ENCODE data around the gene KIFC3.
A peak's percentile ranks its signal among the peaks of the same experiment; 100 is the strongest.

Gene KIFC3

DNA sequence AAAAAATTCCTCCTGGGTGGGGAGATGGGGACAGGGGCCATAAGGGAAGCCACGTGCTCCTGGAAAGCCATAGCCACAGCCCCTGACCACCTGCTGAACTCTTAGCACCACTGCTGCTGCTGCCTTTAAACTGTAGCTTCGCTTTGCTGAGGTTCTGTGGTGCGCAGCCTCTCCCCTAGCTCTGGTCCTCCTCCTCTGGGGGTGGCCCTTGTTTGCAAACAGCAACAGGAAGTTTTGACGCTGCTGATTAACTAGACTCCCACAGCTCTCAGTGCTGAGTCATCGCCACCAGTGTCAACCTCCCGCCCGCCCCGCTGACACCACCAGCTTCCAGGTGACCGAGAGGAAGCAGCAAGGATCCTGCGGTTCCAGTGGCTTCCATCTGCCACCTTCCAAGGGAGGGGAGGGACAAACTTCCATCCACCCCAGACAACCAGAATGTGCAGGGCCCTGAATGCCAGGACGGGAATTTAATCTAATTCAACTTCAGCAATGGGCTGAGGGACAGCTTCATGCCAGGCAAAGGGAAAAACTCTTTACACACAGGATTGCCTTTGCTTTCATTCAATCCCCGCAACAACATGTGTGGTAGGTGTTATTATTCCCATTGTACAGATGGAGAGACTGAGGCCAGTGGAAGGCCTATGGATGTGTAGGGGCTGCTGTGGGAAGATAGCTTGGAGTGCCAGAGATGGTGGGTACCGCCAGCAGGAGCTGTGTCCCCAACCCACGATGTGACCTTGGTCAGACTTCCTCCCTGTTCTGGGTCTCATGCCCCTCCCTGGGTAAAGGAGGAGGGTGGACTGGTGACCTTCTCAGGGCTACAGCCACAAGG lies 8.1 kb upstream of the KIFC3 start:
- TF ChIP-seq, protein P1, sequence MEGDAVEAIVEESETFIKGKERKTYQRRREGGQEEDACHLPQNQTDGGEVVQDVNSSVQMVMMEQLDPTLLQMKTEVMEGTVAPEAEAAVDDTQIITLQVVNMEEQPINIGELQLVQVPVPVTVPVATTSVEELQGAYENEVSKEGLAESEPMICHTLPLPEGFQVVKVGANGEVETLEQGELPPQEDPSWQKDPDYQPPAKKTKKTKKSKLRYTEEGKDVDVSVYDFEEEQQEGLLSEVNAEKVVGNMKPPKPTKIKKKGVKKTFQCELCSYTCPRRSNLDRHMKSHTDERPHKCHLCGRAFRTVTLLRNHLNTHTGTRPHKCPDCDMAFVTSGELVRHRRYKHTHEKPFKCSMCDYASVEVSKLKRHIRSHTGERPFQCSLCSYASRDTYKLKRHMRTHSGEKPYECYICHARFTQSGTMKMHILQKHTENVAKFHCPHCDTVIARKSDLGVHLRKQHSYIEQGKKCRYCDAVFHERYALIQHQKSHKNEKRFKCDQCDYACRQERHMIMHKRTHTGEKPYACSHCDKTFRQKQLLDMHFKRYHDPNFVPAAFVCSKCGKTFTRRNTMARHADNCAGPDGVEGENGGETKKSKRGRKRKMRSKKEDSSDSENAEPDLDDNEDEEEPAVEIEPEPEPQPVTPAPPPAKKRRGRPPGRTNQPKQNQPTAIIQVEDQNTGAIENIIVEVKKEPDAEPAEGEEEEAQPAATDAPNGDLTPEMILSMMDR (conservative IDR thresholded peaks at IDR 0.05; ENCODE audit: low read depth): no peak
- H3K27ac ChIP-seq: peak overlapping the region; percentile 97
- peak; percentile 78 for DNase-seq (ENCODE audit: low spot score)
- ChIA-PET POLR2A (ENCODE audit: low non-redundant PET) (interaction anchor here (1.0 kb wide), 1 partner anchor 13 kb away, joined by 4 read pairs; no protein-coding TSS in a partner anchor), CTCF (interaction anchor here (0.7 to 0.8 kb wide), 2 partner anchors 15 to 53 kb away, joined by 3 read pairs; no protein-coding TSS in a partner anchor)

DNA sequence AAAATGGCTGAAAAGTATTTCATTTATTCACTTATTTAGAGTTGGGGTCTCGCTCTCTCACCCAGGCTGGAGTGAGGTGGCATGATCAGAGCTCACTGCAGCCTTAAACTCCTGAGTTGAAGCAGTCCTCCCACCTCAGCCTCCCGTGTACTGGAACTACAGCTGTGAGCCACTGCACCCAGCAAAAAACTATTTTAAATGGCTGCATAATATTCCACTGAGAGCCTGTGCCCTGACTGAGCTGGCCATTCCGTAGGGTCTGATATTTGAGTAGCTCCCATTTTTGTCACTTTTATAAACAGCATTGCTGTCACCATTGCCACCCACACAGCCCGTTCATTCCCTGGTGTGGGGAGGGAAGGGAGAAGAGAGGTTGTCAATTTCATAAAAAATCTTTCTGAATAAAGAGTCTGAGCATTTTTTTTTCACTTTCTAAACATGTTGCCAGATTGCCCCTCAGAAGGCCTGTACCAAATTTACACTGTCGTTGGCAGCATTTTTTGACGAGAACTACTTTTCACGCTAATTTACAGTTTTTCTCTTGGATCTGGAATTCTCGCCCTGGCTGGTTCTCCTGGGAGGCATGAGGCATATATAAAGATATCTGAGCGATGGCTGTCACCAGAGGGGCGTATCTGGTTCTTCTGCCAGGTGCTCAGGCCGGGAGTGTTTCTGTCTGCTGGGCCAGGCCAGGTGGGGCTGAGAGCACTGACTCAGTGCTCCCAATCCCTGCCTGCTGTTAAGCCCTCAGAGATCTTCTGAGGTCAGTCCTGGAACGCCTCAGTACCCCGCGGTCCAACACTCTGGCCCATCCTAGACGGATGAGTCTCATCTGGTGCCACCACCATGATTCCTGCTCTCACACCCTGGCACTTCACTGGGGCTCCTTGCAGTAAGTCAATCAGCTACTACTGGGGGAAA lies 7.2 kb upstream of the KIFC3 start:
- POLR2A ChIA-PET (ENCODE audit: low non-redundant PET): interaction anchor here (0.5 to 1.0 kb wide), 2 partner anchors 12 to 53 kb away, joined by 4 to 7 read pairs; no protein-coding TSS in a partner anchor
- CTCF ChIA-PET: interaction anchor here (0.7 to 0.8 kb wide), 2 partner anchors 14 to 49 kb away, joined by 3 to 7 read pairs; no protein-coding TSS in a partner anchor

DNA sequence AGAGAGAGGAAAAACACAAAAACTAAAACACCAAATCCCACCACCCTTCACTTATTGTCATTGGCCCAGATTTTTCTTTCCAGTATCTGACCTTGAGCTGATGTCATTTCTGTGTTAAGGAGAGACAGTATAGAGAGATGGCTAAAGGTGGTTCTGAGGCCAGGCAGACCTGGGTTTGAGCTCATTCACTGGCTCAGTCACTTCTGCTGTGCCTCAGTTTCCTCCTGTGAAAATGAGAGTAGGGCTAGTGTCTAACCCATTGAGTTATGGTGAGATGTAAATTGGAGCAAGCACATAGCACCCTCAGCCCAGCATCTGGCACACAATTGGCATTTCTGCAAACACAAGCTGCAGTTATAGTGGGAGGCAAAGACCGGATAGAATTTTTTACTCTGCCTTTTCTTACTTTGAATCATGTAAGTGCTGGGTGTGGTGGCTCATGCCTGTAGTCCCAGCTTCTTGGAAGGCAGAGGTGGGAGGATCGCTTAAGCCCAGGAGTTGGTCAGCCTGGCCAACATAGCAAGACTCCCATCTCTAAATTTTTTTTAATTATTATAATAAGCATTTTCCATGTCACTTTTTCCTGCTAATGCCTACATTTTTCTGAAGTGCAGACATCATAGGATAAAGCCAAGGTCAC lies 6.4 kb upstream of the KIFC3 start:
- ChIA-PET CTCF (interaction anchor here (0.6 to 0.7 kb wide), 3 partner anchors 48 to 294 kb away, joined by 3 to 7 read pairs (median 5); no protein-coding TSS in a partner anchor), POLR2A (ENCODE audit: low non-redundant PET) (interaction anchor here (0.5 kb wide), 1 partner anchor 54 kb away, joined by 7 read pairs; no protein-coding TSS in a partner anchor)
- TF ChIP-seq, protein P1 (conservative IDR thresholded peaks at IDR 0.05; ENCODE audit: low read depth): no peak
- no peak for DNase-seq (ENCODE audit: low spot score)
- H3K27ac ChIP-seq: peak overlapping the region; percentile 97

More for the DNA sequence above, 7.2 kb upstream of the KIFC3 start:
- DNase-seq (ENCODE audit: low spot score): no peak
- peak overlapping the region; percentile 97 for H3K27ac ChIP-seq
- TF ChIP-seq, protein P1 (conservative IDR thresholded peaks at IDR 0.05; ENCODE audit: low read depth): no peak

DNA sequence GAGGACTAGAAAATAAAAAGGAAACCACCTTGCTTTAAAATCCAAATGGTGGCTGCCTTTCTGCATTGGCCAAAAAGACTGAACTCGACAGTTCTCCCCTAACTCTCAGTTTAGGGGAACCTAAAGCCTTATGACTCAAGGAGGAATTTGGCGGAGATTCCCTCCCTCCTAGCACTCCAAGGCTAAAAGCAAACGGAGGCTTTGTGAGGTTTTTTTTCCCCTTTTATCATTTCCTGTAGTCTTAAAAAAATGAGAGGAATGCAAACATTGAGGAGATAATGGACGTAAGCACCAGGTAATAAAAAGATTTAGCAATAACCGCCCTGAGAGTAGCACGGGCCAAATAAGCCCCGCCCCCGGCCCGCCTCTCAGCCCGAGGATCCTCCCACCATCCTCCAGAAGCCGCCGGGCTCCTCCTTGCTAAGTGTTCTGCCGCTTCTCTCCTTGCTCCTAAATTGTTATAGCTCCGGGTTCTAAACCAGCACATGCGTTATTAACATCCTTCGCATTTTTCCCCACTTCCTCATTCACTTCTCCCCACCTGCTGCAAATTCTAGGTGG lies 5.8 kb upstream of the KIFC3 start:
- peak overlapping the region; percentile 97 for H3K27ac ChIP-seq
- TF ChIP-seq, protein P1 (conservative IDR thresholded peaks at IDR 0.05; ENCODE audit: low read depth): no peak
- ChIA-PET CTCF (interaction anchor here (0.6 to 0.7 kb wide), 2 partner anchors 64 to 294 kb away, joined by 3 to 5 read pairs; no protein-coding TSS in a partner anchor), POLR2A (ENCODE audit: low non-redundant PET) (no interaction called here)
- DNase-seq (ENCODE audit: low spot score): peak; percentile 94

DNA sequence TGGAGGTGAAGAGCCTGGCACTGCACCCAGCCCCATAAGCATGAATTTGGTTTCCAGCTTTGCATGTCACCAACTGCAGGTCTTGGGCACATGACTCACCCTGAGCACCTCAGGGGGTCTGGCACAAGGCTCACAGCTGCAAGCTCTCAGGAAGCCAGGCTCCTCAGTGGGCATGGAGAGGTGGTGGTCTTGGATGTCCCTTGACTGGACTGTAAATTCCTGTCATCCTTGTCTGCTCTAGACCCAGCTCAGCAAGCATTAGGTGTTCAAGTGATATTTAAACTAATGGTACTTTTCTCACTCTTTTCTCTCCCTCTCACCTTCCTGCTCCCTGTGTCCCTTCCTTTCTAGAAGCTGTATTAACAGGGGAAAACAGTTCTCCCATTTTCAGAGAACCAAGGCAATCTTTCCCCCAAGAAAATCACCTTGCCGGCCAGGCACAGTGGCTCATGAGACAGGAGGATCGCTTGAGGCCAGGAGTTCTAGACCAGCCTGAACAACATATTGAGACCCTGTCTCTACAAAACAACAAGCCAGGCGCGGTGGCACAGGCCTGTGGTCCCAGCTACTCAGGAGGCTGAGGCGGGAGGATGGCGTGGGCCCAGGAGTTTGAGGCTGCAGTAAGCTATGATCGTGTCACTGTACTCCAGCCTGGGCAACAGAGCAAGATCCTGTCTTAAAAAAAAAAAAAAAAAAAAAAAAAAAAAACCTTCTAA lies 5.1 kb upstream of the KIFC3 start:
- TF ChIP-seq, protein P1 (conservative IDR thresholded peaks at IDR 0.05; ENCODE audit: low read depth): no peak
- ChIA-PET POLR2A (ENCODE audit: low non-redundant PET) (no interaction called here), CTCF (interaction anchor here (0.6 to 1.1 kb wide), 3 partner anchors 56 to 315 kb away, joined by 3 to 6 read pairs (median 3); partner anchors contain the start of gene KATNB1)
- no peak for DNase-seq (ENCODE audit: low spot score)
- peak overlapping the region; percentile 97 for H3K27ac ChIP-seq
